ENCODE data around the gene DDR2. TPM values are rescaled to one million over a fixed set of nuclear protein-coding genes. Genes with fewer than 3 reads are reported as not detected.

DDR2 gene
- total RNA-seq, 1 experiment from 2014 or later: 1.9 TPM

GRCh38 chr1:162772571-162773154, 140.4 kb downstream of the DDR2 start:
- intact Hi-C loops (cut with micrococcal nuclease; ENCODE audit: unreplicated experiment) (no loop called here), in situ Hi-C loops (cut with HindIII; ENCODE audit: low pct_unique_long_range_greater_than_20kb, low sequenced_read_pairs) (no loop called here)
- Histone ChIP-seq H3K27ac (ENCODE audit: low read length) (no peak overlapping the region), H3K4me1 (ENCODE audit: control insufficient read depth, insufficient read depth, low read length) (no peaks in the 10 kb centered on the region), H3K36me3 (ENCODE audit: control insufficient read depth, insufficient read depth, low read length) (no peaks in the 10 kb centered on the region), H3K27me3 (ENCODE audit: control insufficient read depth, insufficient read depth, low read length) (no peaks in the 10 kb centered on the region), H3K4me3 (ENCODE audit: low read depth in 2 of 2, low read length in 2 of 2) (no peak overlapping the region), H3K9me3 (ENCODE audit: control insufficient read depth, insufficient read depth, low read depth, low read length) (no peaks in the 10 kb centered on the region)
- no TSS peak for BruUV-seq (replicated peaks)
- POLR2A ChIA-PET: no interaction called here
- TF ChIP-seq SIN3A (IDR thresholded peaks at IDR 0.05; ENCODE audit: borderline replicate concordance, insufficient read depth, low read depth, low read length) (no peak), CTCF (IDR thresholded peaks at IDR 0.05) (no peak), TCF7L2 (IDR thresholded peaks at IDR 0.05; ENCODE audit: low read depth, low read length) (no peak), REST (IDR thresholded peaks at IDR 0.05; ENCODE audit: insufficient read depth in 1 of 2, low read depth in 2 of 2, low read length in 1 of 2) (no peak), POLR2AphosphoS5 (IDR thresholded peaks at IDR 0.05; ENCODE audit: low read depth, low read length) (no peak)
- ATAC-seq (no peak), DNase-seq (ENCODE audit: low read depth, low spot score) (no peak)
- CTCF ChIA-PET: no interaction called here

- ATAC-seq: no peak
- in situ Hi-C loops (cut with HindIII; ENCODE audit: low pct_unique_long_range_greater_than_20kb, low sequenced_read_pairs) (no loop called here), intact Hi-C loops (cut with micrococcal nuclease; ENCODE audit: unreplicated experiment) (no loop called here)
- ChIA-PET POLR2A (no interaction called here), CTCF (no interaction called here)
- H3K4me3 ChIP-seq (ENCODE audit: low read depth in 2 of 2, low read length in 2 of 2): no peak overlapping the region
- no peak for TF ChIP-seq TCF7L2 (IDR thresholded peaks at IDR 0.05; ENCODE audit: low read depth, low read length)
- TF ChIP-seq CTCF (IDR thresholded peaks at IDR 0.05): no peak
- TF ChIP-seq REST (IDR thresholded peaks at IDR 0.05; ENCODE audit: insufficient read depth in 1 of 2, low read depth in 2 of 2, low read length in 1 of 2): no peak
- TF ChIP-seq POLR2AphosphoS5 (IDR thresholded peaks at IDR 0.05; ENCODE audit: low read depth, low read length): no peak
- no peak for TF ChIP-seq SIN3A (IDR thresholded peaks at IDR 0.05; ENCODE audit: borderline replicate concordance, insufficient read depth, low read depth, low read length)
- no peak overlapping the region for H3K27ac ChIP-seq (ENCODE audit: low read length)
- H3K4me1 ChIP-seq (ENCODE audit: control insufficient read depth, insufficient read depth, low read length): no peaks in the 10 kb centered on the region
- no peaks in the 10 kb centered on the region for H3K36me3 ChIP-seq (ENCODE audit: control insufficient read depth, insufficient read depth, low read length)
- no peaks in the 10 kb centered on the region for H3K27me3 ChIP-seq (ENCODE audit: control insufficient read depth, insufficient read depth, low read length)
- BruUV-seq (replicated peaks): no TSS peak
- DNase-seq (ENCODE audit: low read depth, low spot score): no peak
- no peaks in the 10 kb centered on the region for H3K9me3 ChIP-seq (ENCODE audit: control insufficient read depth, insufficient read depth, low read depth, low read length)
Measured at GRCh38 chr1:162774007-162774406, 141.7 kb downstream of the DDR2 start.
